ENCODE measurements around the gene TMEM108.

DNA sequence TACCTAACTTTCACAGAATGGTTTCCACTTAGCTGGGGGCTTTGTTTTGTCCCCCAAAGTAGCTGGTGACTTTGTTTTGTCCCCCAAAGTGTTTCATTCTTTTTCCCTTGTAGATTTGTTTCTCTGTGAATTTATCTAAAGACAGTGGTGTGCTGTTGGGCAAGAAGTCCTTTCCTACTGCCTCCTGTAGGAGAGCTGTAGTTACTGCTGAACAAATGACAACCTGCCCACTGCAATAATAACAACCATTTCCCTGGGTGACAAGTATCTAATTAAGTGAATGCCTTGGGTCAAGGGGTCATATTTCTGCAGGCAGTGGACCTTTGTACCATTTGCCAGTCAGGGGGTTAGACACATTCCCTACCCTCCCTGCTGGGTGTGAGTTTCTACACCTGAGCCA is 236.3 kb downstream of the TMEM108 start:
- TF ChIP-seq CTCF (IDR thresholded peaks at IDR 0.05; ENCODE audit: poor library complexity, severe bottlenecking) (no peak), EZH2 (IDR thresholded peaks at IDR 0.05; ENCODE audit: borderline replicate concordance, insufficient read depth, low read length, poor library complexity, severe bottlenecking) (no peak), RAD21 (conservative IDR thresholded peaks at IDR 0.05) (no peak), TAF1 (IDR thresholded peaks at IDR 0.05; ENCODE audit: low read depth) (no peak)

Data from neural cell (in vitro differentiated cells).